ENCODE data around the gene ARVCF. TPM values are rescaled to one million over a fixed set of nuclear protein-coding genes. Genes with fewer than 3 reads are reported as not detected.
A peak's percentile ranks its signal among the peaks of the same experiment; 100 is the strongest.

Gene ARVCF, protein sequence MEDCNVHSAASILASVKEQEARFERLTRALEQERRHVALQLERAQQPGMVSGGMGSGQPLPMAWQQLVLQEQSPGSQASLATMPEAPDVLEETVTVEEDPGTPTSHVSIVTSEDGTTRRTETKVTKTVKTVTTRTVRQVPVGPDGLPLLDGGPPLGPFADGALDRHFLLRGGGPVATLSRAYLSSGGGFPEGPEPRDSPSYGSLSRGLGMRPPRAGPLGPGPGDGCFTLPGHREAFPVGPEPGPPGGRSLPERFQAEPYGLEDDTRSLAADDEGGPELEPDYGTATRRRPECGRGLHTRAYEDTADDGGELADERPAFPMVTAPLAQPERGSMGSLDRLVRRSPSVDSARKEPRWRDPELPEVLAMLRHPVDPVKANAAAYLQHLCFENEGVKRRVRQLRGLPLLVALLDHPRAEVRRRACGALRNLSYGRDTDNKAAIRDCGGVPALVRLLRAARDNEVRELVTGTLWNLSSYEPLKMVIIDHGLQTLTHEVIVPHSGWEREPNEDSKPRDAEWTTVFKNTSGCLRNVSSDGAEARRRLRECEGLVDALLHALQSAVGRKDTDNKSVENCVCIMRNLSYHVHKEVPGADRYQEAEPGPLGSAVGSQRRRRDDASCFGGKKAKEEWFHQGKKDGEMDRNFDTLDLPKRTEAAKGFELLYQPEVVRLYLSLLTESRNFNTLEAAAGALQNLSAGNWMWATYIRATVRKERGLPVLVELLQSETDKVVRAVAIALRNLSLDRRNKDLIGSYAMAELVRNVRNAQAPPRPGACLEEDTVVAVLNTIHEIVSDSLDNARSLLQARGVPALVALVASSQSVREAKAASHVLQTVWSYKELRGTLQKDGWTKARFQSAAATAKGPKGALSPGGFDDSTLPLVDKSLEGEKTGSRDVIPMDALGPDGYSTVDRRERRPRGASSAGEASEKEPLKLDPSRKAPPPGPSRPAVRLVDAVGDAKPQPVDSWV
- total RNA-seq = 10 to 100 TPM; 11.2 to 15.3 (median 15.1) TPM
- long read RNA-seq, donor 1, partial matches to known transcripts = 4 of 38 reads
- long read RNA-seq, donor 1, other reads (novel, unspliced or antisense) = 32 of 38 reads
- long read RNA-seq, donor 2, partial matches to known transcripts = 0 of 1 reads
- long read RNA-seq, donor 2, other reads (novel, unspliced or antisense) = 1 of 1 reads

DNA sequence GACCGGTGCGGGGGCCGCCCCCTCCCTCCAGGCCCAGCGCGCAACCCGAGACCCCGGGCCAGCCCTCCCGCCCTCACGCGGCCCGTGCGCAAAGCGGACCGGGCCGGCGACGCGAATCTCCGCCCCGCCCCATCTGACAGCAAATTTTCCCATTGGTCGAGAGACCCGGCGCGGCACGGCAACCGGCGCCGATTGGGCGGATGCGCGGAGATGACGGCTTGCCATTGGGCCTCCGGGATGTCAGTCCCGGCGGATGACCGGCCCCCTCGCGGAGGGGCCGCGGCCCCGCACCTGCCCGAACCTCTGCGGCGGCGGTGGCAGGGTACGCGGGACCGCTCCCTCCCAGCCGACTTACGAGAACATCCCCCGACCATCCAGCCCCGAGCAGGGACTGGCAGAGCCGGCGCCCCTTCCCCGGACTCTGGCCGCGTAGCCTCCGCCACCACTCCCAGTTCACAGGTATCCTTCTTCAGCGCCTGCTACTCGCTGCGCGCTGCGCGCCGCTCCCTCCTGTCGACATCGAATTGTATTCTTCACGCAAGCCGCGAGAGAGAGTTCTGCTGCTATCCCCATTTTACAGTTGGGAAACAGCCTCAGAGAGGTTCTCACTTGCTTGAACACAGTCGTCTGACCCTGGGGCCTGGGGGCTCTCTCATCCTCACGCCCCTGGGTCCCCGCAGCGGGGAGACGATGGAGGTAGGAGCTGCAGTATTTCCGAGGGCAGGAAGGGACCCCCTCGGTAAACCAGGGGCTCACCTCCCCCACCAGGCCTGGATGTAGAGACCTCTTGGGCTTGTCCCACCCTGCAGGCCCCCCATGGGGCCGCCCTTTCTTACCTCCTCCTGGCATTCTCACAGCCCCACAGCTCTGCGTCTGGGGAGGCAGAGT is at the start of gene ARVCF:
Gene ARVCF, minus strand, starts transcription at position 90 of the 888 bp plus-strand sequence. CDS start 26,029 bp downstream, outside the sequence.
- H3K4me3 ChIP-seq = peak within 1 kb of the TSS; percentile 51
- TF ChIP-seq, protein P1, sequence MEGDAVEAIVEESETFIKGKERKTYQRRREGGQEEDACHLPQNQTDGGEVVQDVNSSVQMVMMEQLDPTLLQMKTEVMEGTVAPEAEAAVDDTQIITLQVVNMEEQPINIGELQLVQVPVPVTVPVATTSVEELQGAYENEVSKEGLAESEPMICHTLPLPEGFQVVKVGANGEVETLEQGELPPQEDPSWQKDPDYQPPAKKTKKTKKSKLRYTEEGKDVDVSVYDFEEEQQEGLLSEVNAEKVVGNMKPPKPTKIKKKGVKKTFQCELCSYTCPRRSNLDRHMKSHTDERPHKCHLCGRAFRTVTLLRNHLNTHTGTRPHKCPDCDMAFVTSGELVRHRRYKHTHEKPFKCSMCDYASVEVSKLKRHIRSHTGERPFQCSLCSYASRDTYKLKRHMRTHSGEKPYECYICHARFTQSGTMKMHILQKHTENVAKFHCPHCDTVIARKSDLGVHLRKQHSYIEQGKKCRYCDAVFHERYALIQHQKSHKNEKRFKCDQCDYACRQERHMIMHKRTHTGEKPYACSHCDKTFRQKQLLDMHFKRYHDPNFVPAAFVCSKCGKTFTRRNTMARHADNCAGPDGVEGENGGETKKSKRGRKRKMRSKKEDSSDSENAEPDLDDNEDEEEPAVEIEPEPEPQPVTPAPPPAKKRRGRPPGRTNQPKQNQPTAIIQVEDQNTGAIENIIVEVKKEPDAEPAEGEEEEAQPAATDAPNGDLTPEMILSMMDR (IDR thresholded peaks at IDR 0.05) = no peak
- peak; percentile 92 to 95 (median 94) for DNase-seq
- ATAC-seq = peak; percentile 78
- H3K4me1 ChIP-seq (ENCODE audit: low read depth) = peaks cover 16% of the 10 kb centered on the region
- H3K36me3 ChIP-seq (ENCODE audit: low read depth) = no peaks in the 10 kb centered on the region
- intact Hi-C loops (cut with DNase I, micrococcal nuclease) = no loop called here
- no peaks in the 10 kb centered on the region for H3K9me3 ChIP-seq

DNA sequence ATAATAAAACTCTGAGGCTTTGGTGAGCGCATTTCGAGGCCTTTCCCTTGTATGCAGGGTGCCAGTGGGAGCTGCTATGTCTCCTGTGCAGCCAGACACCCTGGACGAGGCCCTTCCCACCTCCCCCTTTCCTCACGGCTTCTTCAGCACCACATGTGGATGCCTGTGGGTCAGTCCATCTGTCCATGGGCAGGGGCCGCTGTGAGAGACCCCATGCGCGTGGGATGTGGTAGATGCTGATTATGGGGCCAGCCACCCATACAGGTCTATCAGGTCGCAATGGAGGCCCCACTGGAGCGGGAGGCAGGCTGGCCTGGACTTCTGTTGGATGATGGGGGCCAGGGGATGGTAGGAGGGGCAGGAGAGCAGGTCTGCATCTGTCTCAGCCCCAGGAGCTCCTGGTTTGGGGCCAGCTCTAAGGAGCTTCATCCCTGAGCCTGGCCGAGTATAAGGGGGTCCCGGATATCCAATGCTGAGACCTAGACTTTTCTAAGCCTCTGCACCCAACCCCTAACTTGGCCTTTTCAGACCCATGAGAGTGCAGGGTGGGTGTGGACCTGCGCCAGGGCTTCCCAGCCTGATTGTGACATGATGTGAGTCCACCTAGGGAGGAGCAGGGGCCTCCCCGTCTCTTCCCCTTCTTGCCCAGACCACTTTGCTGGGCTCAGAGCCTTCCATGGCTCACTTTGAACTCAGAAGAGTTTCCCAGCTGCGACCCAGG is 49.4 kb upstream of the ARVCF start:
- TF ChIP-seq, protein P1 (IDR thresholded peaks at IDR 0.05) = no peak
- Histone ChIP-seq H3K36me3 (ENCODE audit: low read depth) (no peaks in the 10 kb centered on the region), H3K4me1 (ENCODE audit: low read depth) (no peaks in the 10 kb centered on the region), H3K9me3 (no peaks in the 10 kb centered on the region), H3K4me3 (no peak overlapping the region)
- ATAC-seq (no peak), DNase-seq (no peak)
- intact Hi-C loops (cut with DNase I, micrococcal nuclease) = no loop called here

DNA sequence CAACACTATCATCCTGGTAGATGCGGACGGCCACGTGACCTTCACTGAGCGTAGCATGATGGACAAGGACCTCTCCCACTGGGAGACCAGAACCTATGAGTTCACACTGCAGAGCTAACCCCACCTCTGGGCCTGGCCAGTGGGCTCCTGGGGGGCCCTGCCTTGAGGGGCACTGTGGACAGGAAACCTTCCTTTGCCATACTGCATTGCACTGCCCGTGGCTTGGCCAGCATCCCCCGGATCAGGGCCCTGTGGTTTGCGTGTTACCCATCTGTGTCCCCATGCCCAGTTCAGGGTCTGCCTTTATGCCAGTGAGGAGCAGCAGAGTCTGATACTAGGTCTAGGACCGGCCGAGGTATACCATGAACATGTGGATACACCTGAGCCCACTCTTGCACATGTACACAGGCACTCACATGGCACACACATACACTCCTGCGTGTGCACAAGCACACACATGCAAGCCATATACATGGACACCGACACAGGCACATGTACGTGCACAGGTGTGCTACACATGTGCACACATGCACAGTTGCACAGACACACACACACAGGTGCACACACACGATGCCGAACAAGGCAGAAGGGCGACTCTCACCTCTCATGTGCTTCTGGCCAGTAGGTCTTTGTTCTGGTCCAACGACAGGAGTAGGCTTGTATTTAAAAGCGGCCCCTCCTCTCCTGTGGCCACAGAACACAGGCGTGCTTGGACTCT is 48.1 kb upstream of the ARVCF start:
- TF ChIP-seq, protein P1 (IDR thresholded peaks at IDR 0.05) = no peak
- Histone ChIP-seq H3K4me1 (ENCODE audit: low read depth) (no peaks in the 10 kb centered on the region), H3K9me3 (no peaks in the 10 kb centered on the region), H3K36me3 (ENCODE audit: low read depth) (no peaks in the 10 kb centered on the region), H3K4me3 (no peak overlapping the region)
- DNase-seq (no peak), ATAC-seq (no peak)
- intact Hi-C loops (cut with DNase I, micrococcal nuclease) = no loop called here

DNA sequence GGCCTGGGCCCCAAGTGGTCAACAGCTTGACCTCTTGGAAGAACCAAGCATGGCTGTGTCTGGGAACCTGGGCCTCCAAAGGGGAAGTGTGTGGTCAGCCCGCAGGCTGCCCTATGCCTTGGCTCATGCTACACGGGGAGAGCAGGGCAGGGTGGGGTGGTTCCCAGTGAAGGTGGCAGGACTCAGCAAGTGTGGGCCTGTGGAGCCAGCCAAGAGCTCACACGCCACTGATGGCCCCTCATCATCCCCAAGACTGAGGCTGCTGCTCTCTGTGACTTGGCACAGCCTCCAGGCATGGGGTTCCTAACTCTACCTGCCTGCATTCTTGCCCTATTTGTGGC is 47.5 kb upstream of the ARVCF start:
- intact Hi-C loops (cut with DNase I, micrococcal nuclease) = no loop called here
- Histone ChIP-seq H3K36me3 (ENCODE audit: low read depth) (no peaks in the 10 kb centered on the region), H3K4me1 (ENCODE audit: low read depth) (no peaks in the 10 kb centered on the region), H3K9me3 (no peaks in the 10 kb centered on the region), H3K4me3 (no peak overlapping the region)
- no peak for DNase-seq
- no peak for ATAC-seq
- TF ChIP-seq, protein P1 (IDR thresholded peaks at IDR 0.05) = no peak
